Kidney epithelial cell (primary cell): ENCODE results near the gene PLCB1. TPM values are rescaled to one million over a fixed set of nuclear protein-coding genes. Genes with fewer than 3 reads are reported as not detected.

Source experiments
- DNase-seq: peaks from one replicate; pipeline ENCODE4 v3.0.0-alpha.2; 2010; ENCODE audit warnings: low read depth
- H3K27me3 ChIP-seq: 2 replicates; pipeline ENCODE4 v1.6.0; 2011; ENCODE audit warnings: low read length; ENCODE audit not compliant: control insufficient read depth, insufficient read depth
- H3K36me3 ChIP-seq: 2 replicates; pipeline ENCODE4 v1.5.1; 2011; ENCODE audit warnings: low read length; ENCODE audit not compliant: control insufficient read depth, insufficient read depth
- H3K4me3 ChIP-seq: 2 replicates; pipeline ENCODE4 v1.5.1; 2011; ENCODE audit warnings: low read depth, mild to moderate bottlenecking, control low read depth, low read length
- total RNA-seq: library from RNA; depleted of rRNA; stranded (reverse); fragments of >200 nt; gene quantifications from 2 replicates; pipeline ENCODE4 v1.2.3, GENCODE V29; 2015
- TF ChIP-seq, protein P1 (sequence below): IDR thresholded peaks from 2 replicates; pipeline ENCODE4 v1.5.1; 2011; ENCODE audit warnings: mild to moderate bottlenecking, moderate library complexity, low read length, control low read depth, inconsistent platforms; ENCODE audit not compliant: insufficient read depth, poor library complexity, severe bottlenecking

The PLCB1 gene
- total RNA-seq, 1 donor from 2014 or later, result 5.1 TPM

DNA sequence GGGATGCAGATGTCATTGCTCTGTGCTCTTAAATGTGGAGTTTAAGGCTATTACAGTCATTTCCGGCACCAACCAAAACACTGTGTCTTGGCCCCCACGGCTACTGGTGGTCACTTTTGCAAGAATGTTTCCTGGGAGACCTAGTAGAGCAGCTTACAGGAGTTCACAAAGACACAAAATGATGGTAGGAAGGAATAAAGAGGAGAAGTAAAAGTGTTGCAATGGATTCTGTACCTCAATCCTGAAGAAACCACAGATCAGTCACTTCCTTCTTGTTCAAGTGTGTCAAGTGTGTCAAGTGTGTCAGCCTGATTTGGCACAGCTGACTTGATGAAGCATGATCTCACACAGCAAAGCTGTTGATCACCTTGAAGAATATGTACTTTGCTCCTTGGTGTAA is 344.0 kb downstream of the PLCB1 start:
- TF ChIP-seq, protein P1, sequence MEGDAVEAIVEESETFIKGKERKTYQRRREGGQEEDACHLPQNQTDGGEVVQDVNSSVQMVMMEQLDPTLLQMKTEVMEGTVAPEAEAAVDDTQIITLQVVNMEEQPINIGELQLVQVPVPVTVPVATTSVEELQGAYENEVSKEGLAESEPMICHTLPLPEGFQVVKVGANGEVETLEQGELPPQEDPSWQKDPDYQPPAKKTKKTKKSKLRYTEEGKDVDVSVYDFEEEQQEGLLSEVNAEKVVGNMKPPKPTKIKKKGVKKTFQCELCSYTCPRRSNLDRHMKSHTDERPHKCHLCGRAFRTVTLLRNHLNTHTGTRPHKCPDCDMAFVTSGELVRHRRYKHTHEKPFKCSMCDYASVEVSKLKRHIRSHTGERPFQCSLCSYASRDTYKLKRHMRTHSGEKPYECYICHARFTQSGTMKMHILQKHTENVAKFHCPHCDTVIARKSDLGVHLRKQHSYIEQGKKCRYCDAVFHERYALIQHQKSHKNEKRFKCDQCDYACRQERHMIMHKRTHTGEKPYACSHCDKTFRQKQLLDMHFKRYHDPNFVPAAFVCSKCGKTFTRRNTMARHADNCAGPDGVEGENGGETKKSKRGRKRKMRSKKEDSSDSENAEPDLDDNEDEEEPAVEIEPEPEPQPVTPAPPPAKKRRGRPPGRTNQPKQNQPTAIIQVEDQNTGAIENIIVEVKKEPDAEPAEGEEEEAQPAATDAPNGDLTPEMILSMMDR, result no peak
- no peak for DNase-seq
- H3K4me3 ChIP-seq, result no peak overlapping the region
- no peaks in the 10 kb centered on the region for H3K36me3 ChIP-seq
- no peaks in the 10 kb centered on the region for H3K27me3 ChIP-seq

DNA sequence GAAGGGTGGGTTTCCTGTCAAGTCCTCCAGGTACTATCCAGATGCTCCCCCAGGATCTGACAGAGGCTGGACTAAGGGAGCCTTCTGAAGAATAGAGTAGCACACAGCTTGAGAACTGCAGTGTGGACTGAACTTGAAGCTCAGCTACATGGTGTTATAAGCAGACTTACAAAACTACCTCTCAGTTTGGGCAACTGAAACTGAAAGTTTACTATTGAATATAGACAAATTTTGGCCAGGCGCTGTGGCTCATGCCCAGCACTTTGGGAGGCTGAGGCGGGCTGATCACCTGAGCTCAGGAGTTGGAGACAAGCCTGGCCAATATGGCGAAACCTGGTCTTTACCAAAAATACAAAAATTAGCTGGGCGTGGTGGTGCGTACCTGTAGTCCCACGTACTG is 348.5 kb downstream of the PLCB1 start:
- Histone ChIP-seq H3K4me3 (no peak overlapping the region), H3K27me3 (no peaks in the 10 kb centered on the region), H3K36me3 (no peaks in the 10 kb centered on the region)
- TF ChIP-seq, protein P1, result no peak
- DNase-seq, result no peak

DNA sequence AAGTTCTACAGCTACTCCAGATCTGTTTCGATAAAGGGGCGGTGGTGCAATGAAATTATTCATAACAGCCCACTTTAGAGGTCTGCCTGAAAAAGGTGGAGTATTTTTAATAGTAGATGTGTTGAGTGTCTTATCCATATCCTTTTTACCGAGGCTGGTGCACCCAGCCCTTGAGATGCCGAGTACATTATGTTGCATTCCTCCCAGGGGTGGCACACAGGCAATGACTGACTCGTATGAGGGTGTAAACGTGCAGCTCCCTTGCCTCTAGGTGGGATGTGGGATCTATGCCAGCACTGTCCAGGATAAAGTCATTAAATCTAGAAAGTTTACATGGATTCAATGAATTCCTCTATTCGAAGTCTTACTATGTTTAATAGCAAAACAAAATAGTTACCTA is 355.6 kb downstream of the PLCB1 start:
- no peak for DNase-seq
- Histone ChIP-seq H3K27me3 (no peaks in the 10 kb centered on the region), H3K4me3 (no peak overlapping the region), H3K36me3 (no peaks in the 10 kb centered on the region)
- TF ChIP-seq, protein P1, result no peak

GRCh38 chr20:8489094-8489883 is 357.2 kb downstream of the PLCB1 start:
- no peak for DNase-seq
- H3K27me3 ChIP-seq, result no peaks in the 10 kb centered on the region
- H3K36me3 ChIP-seq, result no peaks in the 10 kb centered on the region
- H3K4me3 ChIP-seq, result no peak overlapping the region
- TF ChIP-seq, protein P1, result no peak

DNA sequence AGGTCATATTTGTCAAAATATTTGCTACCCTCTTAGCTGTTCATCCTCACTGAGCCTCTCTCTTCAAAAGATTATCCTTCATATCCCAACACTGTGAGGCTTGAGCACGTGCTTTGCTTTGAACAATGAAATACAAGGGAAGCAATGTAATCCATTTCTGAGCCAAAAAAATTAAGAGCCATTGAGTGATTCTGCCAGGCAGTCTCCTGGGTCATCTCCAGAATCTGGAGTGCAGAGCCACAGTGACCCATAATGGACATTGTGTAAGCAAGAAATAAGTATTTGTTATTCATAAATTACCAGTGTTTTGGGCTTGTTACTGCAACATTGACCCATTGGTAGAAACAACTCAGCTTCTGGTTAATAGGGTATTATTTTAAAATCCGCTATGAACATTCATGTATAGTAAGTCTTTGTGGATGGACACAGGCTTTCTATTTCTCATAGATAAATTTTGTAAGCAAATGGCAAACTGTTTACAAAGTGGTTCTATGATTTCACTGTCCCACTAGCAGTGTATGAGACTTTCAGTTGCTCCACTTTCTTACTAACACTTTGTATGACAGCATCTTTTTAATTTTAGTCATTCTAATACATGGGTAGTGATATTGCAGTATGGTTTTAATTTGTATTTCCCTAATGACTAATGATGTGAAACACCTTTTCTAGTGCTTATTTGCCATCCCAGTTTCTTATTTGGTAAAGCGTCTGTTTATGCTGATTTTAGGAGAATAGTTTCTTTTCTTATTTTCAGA is 358.2 kb downstream of the PLCB1 start:
- Histone ChIP-seq H3K36me3 (no peaks in the 10 kb centered on the region), H3K27me3 (no peaks in the 10 kb centered on the region), H3K4me3 (no peak overlapping the region)
- TF ChIP-seq, protein P1, result no peak
- DNase-seq, result no peak
